HCT116 (cell line): Measurements from ENCODE around the gene GASK1A. TPM values are rescaled to one million over a fixed set of nuclear protein-coding genes. Genes with fewer than 3 reads are reported as not detected.

Experiments used
- ATAC-seq: fragments of 200-7000 bp; cut with Tn5 transposase; 2 replicates; pipeline ENCODE4 v1.9.1; 2020; ENCODE audit warnings: mild to moderate bottlenecking, moderate library complexity
- BruUV-seq: library from RNA; stranded (reverse); fragments of 400-500 nt; replicated peaks from 2 replicates; lab custom pipeline; 2021; lab: Mats Ljungman, UMichigan
- CTCF ChIA-PET: fragments of 300-600 bp; sonication (Branson Sonifier 250); formaldehyde crosslinking; loops from one replicate; lab custom pipeline; 2021; ENCODE audit warnings: antibody characterized with exemption; lab: Charles Lee
- POLR2A ChIA-PET: fragments of 300-600, 350-600 bp; sonication (Branson Sonifier 250); formaldehyde crosslinking; loops from one replicate; lab custom pipeline; 2021; ENCODE audit warnings: antibody characterized with exemption; lab: Charles Lee
- RAD21 ChIA-PET, 2 experiments: fragments of 300-600 bp; sonication (Branson Sonifier 250); formaldehyde crosslinking; loops; one replicate each; lab custom pipeline; 2023; ENCODE audit warnings: low total read pairs in 2 of 2; ENCODE audit not compliant: uncharacterized antibody in 2 of 2, unreplicated experiment in 2 of 2, low non-redundant PET in 1 of 2; lab: Charles Lee
- DNase-seq: peaks from one replicate; pipeline ENCODE4 v3.0.0-alpha.2; 2010; ENCODE audit warnings: low read depth, low spot score
- H2AFZ ChIP-seq: fragments of 200-600 bp; shearing (Covaris generic), sonication (generic); 2 replicates; pipeline ENCODE4 v1.6.1; 2017; ENCODE audit warnings: low read depth, mixed run types, mixed read lengths, antibody characterized with exemption, low read length; ENCODE audit not compliant: poor library complexity, severe bottlenecking
- H3K27ac ChIP-seq: 2 replicates; pipeline ENCODE4 v1.5.1; 2012; ENCODE audit warnings: low read depth, low read length
- H3K27me3 ChIP-seq: fragments of 200-600 bp; sonication (generic); 2 replicates; pipeline ENCODE4 v1.6.1; 2016; ENCODE audit warnings: mixed run types, low read length, mixed read lengths; ENCODE audit not compliant: insufficient read depth
- H3K36me3 ChIP-seq, 2 experiments: fragments of 200-500 bp in 1 of 2; fragments of 200-600 bp in 1 of 2; sonication (Bioruptor generic) in 1 of 2; sonication (generic) in 1 of 2; 2 replicates each; pipeline versions ENCODE4 v1.5.1 to v1.6.1; 2014 to 2016; ENCODE audit warnings: low read length in 2 of 2, inconsistent platforms in 1 of 2, mixed read lengths in 1 of 2, mixed run types in 1 of 2; ENCODE audit not compliant: insufficient read depth in 2 of 2, control insufficient read depth in 1 of 2
- H3K4me1 ChIP-seq, 2 experiments: fragments of 200-600 bp in 1 of 2; sonication (generic) in 1 of 2; 2 replicates each; pipeline versions ENCODE4 v1.5.1 to v1.6.1; 2012 to 2017; ENCODE audit warnings: low read length in 2 of 2, inconsistent platforms in 1 of 2, mild to moderate bottlenecking in 1 of 2, mixed read lengths in 1 of 2, mixed run types in 1 of 2, moderate library complexity in 1 of 2; ENCODE audit not compliant: insufficient read depth in 2 of 2, control insufficient read depth in 1 of 2
- H3K4me2 ChIP-seq: fragments of 200-600 bp; sonication (generic); 2 replicates; pipeline ENCODE4 v1.6.1; 2017; ENCODE audit warnings: mixed run types, low read length, mixed read lengths
- H3K4me3 ChIP-seq, 2 experiments: fragments of 200-600 bp in 1 of 2; sonication (generic) in 1 of 2; replicated peaks in 1 of 2; 2 replicates each; pipeline ENCODE4 v1.5.1; 2011 to 2016; ENCODE audit warnings: low read length in 2 of 2, control low read depth in 1 of 2, low read depth in 1 of 2, mild to moderate bottlenecking in 1 of 2, mixed read lengths in 1 of 2, mixed run types in 1 of 2
- H3K79me2 ChIP-seq: fragments of 200-600 bp; sonication (generic); 2 replicates; pipeline ENCODE4 v1.6.1; 2017; ENCODE audit warnings: mild to moderate bottlenecking, mixed run types, low read length, moderate library complexity, mixed read lengths; ENCODE audit not compliant: insufficient read depth
- H3K9ac ChIP-seq: fragments of 200-600 bp; sonication (generic); 2 replicates; pipeline ENCODE4 v1.6.1; 2016; ENCODE audit warnings: low read length, mixed read lengths
- H3K9me2 ChIP-seq: fragments of 200-600 bp; sonication (generic), shearing (Covaris generic); 2 replicates; pipeline ENCODE4 v1.6.1; 2017; ENCODE audit warnings: mixed run types, mild to moderate bottlenecking, moderate library complexity; ENCODE audit not compliant: insufficient read depth
- H3K9me3 ChIP-seq, 2 experiments: fragments of 200-500 bp in 1 of 2; fragments of 200-600 bp in 1 of 2; sonication (Bioruptor generic) in 1 of 2; sonication (generic) in 1 of 2; 2 replicates each; pipeline ENCODE4 v1.6.1; 2014 to 2017; ENCODE audit warnings: low read length in 2 of 2, mixed read lengths in 2 of 2, inconsistent platforms in 1 of 2, low read depth in 1 of 2, mild to moderate bottlenecking in 1 of 2, mixed run types in 1 of 2, moderate library complexity in 1 of 2; ENCODE audit not compliant: control insufficient read depth in 1 of 2, insufficient read depth in 1 of 2
- H4K20me1 ChIP-seq: fragments of 200-600 bp; sonication (generic), shearing (Covaris generic); 2 replicates; pipeline ENCODE4 v1.6.1; 2017; ENCODE audit warnings: mixed run types, mild to moderate bottlenecking, moderate library complexity; ENCODE audit not compliant: insufficient read depth
- ELF1 ChIP-seq: IDR thresholded peaks from 2 replicates; pipeline ENCODE4 v1.6.1; 2012; ENCODE audit warnings: low read depth, borderline replicate concordance
- REST ChIP-seq: IDR thresholded peaks from 2 replicates; pipeline ENCODE4 v1.6.1; 2012; ENCODE audit warnings: low read depth
- SIN3A ChIP-seq: IDR thresholded peaks from 2 replicates; pipeline ENCODE4 v1.6.1; 2012; ENCODE audit warnings: low read depth
- YY1 ChIP-seq: IDR thresholded peaks from 2 replicates; pipeline ENCODE4 v1.6.1; 2011; ENCODE audit warnings: low read length, low read depth, moderate library complexity, mild to moderate bottlenecking; ENCODE audit not compliant: insufficient replicate concordance; ENCODE audit errors: extremely low read depth
- ZNF274 ChIP-seq: fragments of 200-500 bp; sonication (Bioruptor generic); IDR thresholded peaks from 2 replicates; pipeline ENCODE4 v1.6.1; 2014; ENCODE audit warnings: mild to moderate bottlenecking, low read depth, low read length, inconsistent platforms
- intact Hi-C: fragments of 100-400 bp; cut with micrococcal nuclease; formaldehyde crosslinking; loops from 2 replicates; pipeline ENCODE4 v1.10.0; 2022
- total RNA-seq: library from RNA; stranded (reverse); gene quantifications from one replicate; pipeline ENCODE4 v1.2.1, GENCODE V29; 2021; ENCODE audit not compliant: unreplicated experiment

Gene GASK1A
- total RNA-seq, 1 experiment from 2014 or later, result 1.0 TPM

- intact Hi-C loops, result no loop called here
- ATAC-seq (no peak), DNase-seq (no peak)
- H3K4me1 ChIP-seq, result no peaks in the 10 kb centered on the region
- no peaks in the 10 kb centered on the region for H3K36me3 ChIP-seq
- H3K4me2 ChIP-seq, result no peak overlapping the region
- RAD21 ChIA-PET, result no interaction called here
- TF ChIP-seq REST (no peak), ELF1 (no peak), ZNF274 (no peak), SIN3A (no peak), YY1 (no peak)
- H4K20me1 ChIP-seq, result no peaks in the 10 kb centered on the region
- no TSS peak for BruUV-seq
- no peak overlapping the region for H2AFZ ChIP-seq
- H3K9ac ChIP-seq, result no peak overlapping the region
- no peak overlapping the region for H3K27ac ChIP-seq
- H3K9me2 ChIP-seq, result no peaks in the 10 kb centered on the region
- no peaks in the 10 kb centered on the region for H3K27me3 ChIP-seq
- no peaks in the 10 kb centered on the region for H3K79me2 ChIP-seq
- POLR2A ChIA-PET, result no interaction called here
- H3K4me3 ChIP-seq, result no peak overlapping the region
- CTCF ChIA-PET, result interaction anchor here (1.9 kb wide), 1 partner anchor 10 kb away, joined by 8 read pairs; no protein-coding TSS in a partner anchor
- H3K9me3 ChIP-seq, result no peaks in the 10 kb centered on the region
Measured at GRCh38 chr3:43061101-43061895, 82.2 kb downstream of the GASK1A start.
